Endodermal cell (in vitro differentiated cells): ENCODE results near the gene CIAO2B. TPM values are rescaled to one million over a fixed set of nuclear protein-coding genes. Genes with fewer than 3 reads are reported as not detected.

Source experiments
- DNase-seq: peaks from one replicate; pipeline ENCODE4 v3.0.0-alpha.2; 2017
- H3K27ac ChIP-seq: 2 replicates; pipeline ENCODE4 v1.5.1; 2013; ENCODE audit warnings: mild to moderate bottlenecking, low read depth, low read length, moderate library complexity
- H3K27me3 ChIP-seq: 2 replicates; pipeline ENCODE4 v1.6.1; 2013; ENCODE audit warnings: mild to moderate bottlenecking, low read length, moderate library complexity; ENCODE audit not compliant: insufficient read depth, control insufficient read depth, poor library complexity, severe bottlenecking
- H3K36me3 ChIP-seq: 2 replicates; pipeline ENCODE4 v1.7.0; 2013; ENCODE audit warnings: mild to moderate bottlenecking, low read length, moderate library complexity; ENCODE audit not compliant: control insufficient read depth, insufficient read depth
- H3K4me1 ChIP-seq: one replicate; pipeline ENCODE4 v1.7.0; 2013; ENCODE audit warnings: low read length; ENCODE audit not compliant: control insufficient read depth, insufficient read depth
- H3K4me3 ChIP-seq: 2 replicates; pipeline ENCODE4 v1.5.1; 2013; ENCODE audit warnings: mild to moderate bottlenecking, low read length, moderate library complexity
- H3K9ac ChIP-seq: 2 replicates; pipeline ENCODE4 v1.6.1; 2013; ENCODE audit warnings: mild to moderate bottlenecking, low read length, moderate library complexity; ENCODE audit not compliant: poor library complexity, severe bottlenecking; ENCODE audit errors: extremely low read depth
- H3K9me3 ChIP-seq: 2 replicates; pipeline ENCODE4 v1.6.1; 2013; ENCODE audit warnings: mild to moderate bottlenecking, low read length, moderate library complexity; ENCODE audit not compliant: control insufficient read depth
- H3K27ac Mint-ChIP-seq: 2 replicates; pipeline ENCODE4 v1.8.0; 2020; ENCODE audit warnings: mixed read lengths
- H3K27me3 Mint-ChIP-seq: 2 replicates; pipeline ENCODE4 v1.8.0; 2021; ENCODE audit warnings: mild to moderate bottlenecking, mixed read lengths; ENCODE audit not compliant: insufficient read depth
- H3K36me3 Mint-ChIP-seq: 2 replicates; pipeline ENCODE4 v1.8.0; 2020; ENCODE audit warnings: low read depth, mixed read lengths
- H3K4me1 Mint-ChIP-seq: 2 replicates; pipeline ENCODE4 v1.8.0; 2020; ENCODE audit warnings: mixed read lengths
- H3K4me3 Mint-ChIP-seq: 2 replicates; pipeline ENCODE4 v1.8.0; 2020; ENCODE audit warnings: mild to moderate bottlenecking, moderate library complexity, mixed read lengths
- H3K9me3 Mint-ChIP-seq: 2 replicates; pipeline ENCODE4 v1.8.0; 2020; ENCODE audit warnings: mild to moderate bottlenecking, mixed read lengths
- WGBS, 2 experiments: methylation state at CpG; one replicate each; pipeline versions ENCODE4 v1.1.5 to v1.1.7; 2013; ENCODE audit warnings: missing lambda C conversion rate in 2 of 2, mixed read lengths in 1 of 2; ENCODE audit not compliant: insufficient coverage in 1 of 2, insufficient read length in 1 of 2; 5-methylcytosine and 5-hydroxymethylcytosine counted together
- total RNA-seq, 2 donors: library from RNA; stranded (reverse); fragmentation: NEBNext Ultra II Directional in 1 of 2; extraction: Animal tissue kit (Norgen Biotek cat#: 25700) in 1 of 2; gene quantifications; 2 replicates in 1 of 2; 3 replicates in 1 of 2; pipeline ENCODE4 v1.2.1, GENCODE V29; 2021
- TF ChIP-seq, protein P1 (sequence below): fragments of 200-600 bp; sonication (generic); conservative IDR thresholded peaks from 2 replicates; pipeline ENCODE4 v1.5.0; 2021; ENCODE audit warnings: antibody characterized with exemption, mild to moderate bottlenecking

CIAO2B gene
- total RNA-seq, 2 donors from 2014 or later: 70.2 to 87.7 TPM

DNA sequence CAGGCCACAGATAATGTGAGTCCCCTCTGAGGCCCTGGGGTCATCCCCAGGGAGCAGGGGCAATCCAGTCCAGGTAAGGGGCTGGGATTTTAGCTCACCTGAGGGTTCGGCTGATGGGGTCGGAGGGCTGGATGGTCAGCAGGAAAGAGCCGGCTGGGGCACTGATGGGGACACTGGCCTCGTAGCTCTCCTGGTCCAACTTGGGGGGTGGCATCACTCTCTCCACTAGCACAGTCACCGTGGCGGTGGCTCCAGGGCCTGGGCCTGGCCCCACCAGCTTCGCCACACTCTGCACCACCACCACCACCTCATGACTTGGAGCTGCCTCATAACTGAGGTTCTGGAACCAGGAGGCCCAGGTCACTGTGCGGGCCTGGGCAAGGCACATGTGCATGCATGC lies 22.4 kb downstream of the CIAO2B start:
- Mint-ChIP-seq H3K4me1 (no peaks in the 10 kb centered on the region), H3K36me3 (no peaks in the 10 kb centered on the region), H3K27me3 (peaks cover 43% of the 10 kb centered on the region), H3K27ac (no peak overlapping the region), H3K4me3 (no peak overlapping the region), H3K9me3 (no peaks in the 10 kb centered on the region)
- Histone ChIP-seq H3K27me3 (peaks cover 27% of the 10 kb centered on the region), H3K4me3 (no peak overlapping the region), H3K27ac (no peak overlapping the region), H3K9ac (no peak overlapping the region), H3K36me3 (no peaks in the 10 kb centered on the region), H3K4me1 (no peaks in the 10 kb centered on the region), H3K9me3 (no peaks in the 10 kb centered on the region)
- DNase-seq: no peak
- WGBS, 2 experiments: 86 to 96% methylated on average over 7 to 8 of the region's 8 CpGs
- TF ChIP-seq, protein P1, sequence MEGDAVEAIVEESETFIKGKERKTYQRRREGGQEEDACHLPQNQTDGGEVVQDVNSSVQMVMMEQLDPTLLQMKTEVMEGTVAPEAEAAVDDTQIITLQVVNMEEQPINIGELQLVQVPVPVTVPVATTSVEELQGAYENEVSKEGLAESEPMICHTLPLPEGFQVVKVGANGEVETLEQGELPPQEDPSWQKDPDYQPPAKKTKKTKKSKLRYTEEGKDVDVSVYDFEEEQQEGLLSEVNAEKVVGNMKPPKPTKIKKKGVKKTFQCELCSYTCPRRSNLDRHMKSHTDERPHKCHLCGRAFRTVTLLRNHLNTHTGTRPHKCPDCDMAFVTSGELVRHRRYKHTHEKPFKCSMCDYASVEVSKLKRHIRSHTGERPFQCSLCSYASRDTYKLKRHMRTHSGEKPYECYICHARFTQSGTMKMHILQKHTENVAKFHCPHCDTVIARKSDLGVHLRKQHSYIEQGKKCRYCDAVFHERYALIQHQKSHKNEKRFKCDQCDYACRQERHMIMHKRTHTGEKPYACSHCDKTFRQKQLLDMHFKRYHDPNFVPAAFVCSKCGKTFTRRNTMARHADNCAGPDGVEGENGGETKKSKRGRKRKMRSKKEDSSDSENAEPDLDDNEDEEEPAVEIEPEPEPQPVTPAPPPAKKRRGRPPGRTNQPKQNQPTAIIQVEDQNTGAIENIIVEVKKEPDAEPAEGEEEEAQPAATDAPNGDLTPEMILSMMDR: no peak

DNA sequence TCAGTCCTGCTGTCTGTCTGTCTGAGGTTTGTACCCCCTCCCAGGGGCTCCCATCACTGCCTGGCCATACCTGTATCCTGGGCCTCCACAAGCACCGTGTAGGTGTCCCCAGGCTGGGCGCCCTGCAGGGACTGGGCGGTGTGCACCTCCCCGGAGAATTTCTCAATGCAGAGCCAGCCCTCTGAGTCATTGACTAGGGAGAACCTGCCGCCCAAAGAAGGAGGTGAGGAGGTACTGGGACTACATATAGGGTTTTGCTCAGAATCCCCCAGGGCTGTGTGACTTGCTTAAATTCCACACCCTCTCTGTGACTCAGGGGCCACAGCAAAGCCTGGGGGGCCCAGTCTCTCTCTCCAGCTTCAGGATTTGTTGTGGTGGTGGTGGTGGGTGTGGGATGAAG lies 23.1 kb downstream of the CIAO2B start:
- H3K27me3 ChIP-seq: peaks cover 27% of the 10 kb centered on the region
- Mint-ChIP-seq H3K27me3 (peaks cover 38% of the 10 kb centered on the region), H3K9me3 (no peaks in the 10 kb centered on the region)

DNA sequence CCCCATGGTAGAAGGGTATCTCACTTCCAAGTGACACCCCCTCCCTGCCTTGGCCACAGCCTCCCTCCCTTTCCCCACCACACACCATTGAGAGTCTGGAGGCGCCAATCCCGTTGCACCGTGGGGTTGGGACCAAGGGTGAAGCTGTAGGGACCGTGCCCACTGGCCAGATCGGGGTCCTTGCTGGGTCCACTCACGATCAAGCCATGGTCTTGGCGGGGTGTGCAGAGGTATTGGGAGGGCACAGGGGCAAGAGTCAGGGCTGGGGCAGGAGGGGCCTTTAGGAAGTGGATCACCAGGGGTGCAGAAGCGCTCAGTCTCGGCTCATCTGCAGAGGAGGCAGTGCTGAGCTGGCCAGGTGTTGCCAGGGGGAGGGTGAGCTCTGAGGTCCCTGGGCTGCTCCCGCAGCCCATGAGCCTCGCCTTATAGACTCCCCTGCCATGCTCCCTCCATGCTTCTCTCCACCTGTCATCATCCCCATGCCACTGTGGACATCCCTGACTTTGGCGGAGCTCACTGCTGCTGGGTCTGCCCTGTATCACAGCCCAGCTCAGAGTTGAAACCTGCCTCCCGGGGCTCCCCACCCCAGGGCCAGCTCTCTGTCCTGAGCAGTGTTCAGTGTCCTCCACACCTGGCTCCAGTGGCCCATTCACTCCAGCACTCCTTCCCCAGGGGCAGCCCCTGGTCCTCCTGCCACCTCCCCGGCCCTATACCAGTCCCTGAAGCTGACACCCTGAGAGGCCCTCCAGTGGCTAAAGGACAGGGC lies 23.8 kb downstream of the CIAO2B start:
- Mint-ChIP-seq H3K36me3 (no peaks in the 10 kb centered on the region), H3K4me3 (no peak overlapping the region), H3K27me3 (peaks cover 36% of the 10 kb centered on the region), H3K4me1 (no peaks in the 10 kb centered on the region), H3K9me3 (no peaks in the 10 kb centered on the region), H3K27ac (no peak overlapping the region)
- Histone ChIP-seq H3K4me1 (no peaks in the 10 kb centered on the region), H3K4me3 (no peak overlapping the region), H3K9ac (no peak overlapping the region), H3K9me3 (no peaks in the 10 kb centered on the region), H3K27ac (no peak overlapping the region), H3K27me3 (peaks cover 26% of the 10 kb centered on the region), H3K36me3 (no peaks in the 10 kb centered on the region)
- DNase-seq: no peak
- TF ChIP-seq, protein P1: no peak
- 80 to 87% methylated on average over 9 to 14 of the region's 14 CpGs for WGBS, 2 experiments

More for the DNA sequence above, 23.1 kb downstream of the CIAO2B start:
- Mint-ChIP-seq H3K4me1 (no peaks in the 10 kb centered on the region), H3K27ac (no peak overlapping the region), H3K36me3 (no peaks in the 10 kb centered on the region), H3K4me3 (no peak overlapping the region)
- no peak overlapping the region for H3K4me3 ChIP-seq
- DNase-seq: no peak
- H3K9me3 ChIP-seq: no peaks in the 10 kb centered on the region
- 79 to 80% methylated on average over 1 to 5 of the region's 5 CpGs for WGBS, 2 experiments
- TF ChIP-seq, protein P1: no peak
- H3K4me1 ChIP-seq: no peaks in the 10 kb centered on the region
- no peak overlapping the region for H3K9ac ChIP-seq
- no peak overlapping the region for H3K27ac ChIP-seq
- no peaks in the 10 kb centered on the region for H3K36me3 ChIP-seq
